ENCODE results near the gene C2CD2.
A peak's percentile ranks its signal among the peaks of the same experiment; 100 is the strongest.
"Not testable (repeated sequence)": the region's sequence is repeated elsewhere in the genome, so short reads cannot be mapped to it uniquely, and the experiment has no call there.

C2CD2 gene

GRCh38 chr21:41956926-41957729 lies 3.3 kb upstream of the C2CD2 start:
- no peak for DNase-seq

- no peak for DNase-seq
Measured at GRCh38 chr21:41955516-41955915, 1.7 kb upstream of the C2CD2 start.

GRCh38 chr21:41954654-41955499 lies 1.1 kb upstream of the C2CD2 start:
- no peak for DNase-seq

- DNase-seq = peak; percentile 39
Measured at GRCh38 chr21:41953249-41953830, 478 bp downstream of the C2CD2 start.

- no peak for DNase-seq
Measured at GRCh38 chr21:41952568-41953248, 1.1 kb downstream of the C2CD2 start.

- no peak for DNase-seq
Measured at GRCh38 chr21:41951876-41952567, 1.8 kb downstream of the C2CD2 start.

GRCh38 chr21:41950941-41951351 lies 2.9 kb downstream of the C2CD2 start:
- DNase-seq = no peak

GRCh38 chr21:41949631-41950030 lies 4.2 kb downstream of the C2CD2 start:
- DNase-seq = not testable (repeated sequence)

- DNase-seq = no peak
Measured at GRCh38 chr21:41948901-41949300, 4.9 kb downstream of the C2CD2 start.

GRCh38 chr21:41948078-41948895 lies 5.5 kb downstream of the C2CD2 start:
- no peak for DNase-seq

GRCh38 chr21:41945982-41946381 lies 7.8 kb downstream of the C2CD2 start:
- DNase-seq = no peak

GRCh38 chr21:41943851-41944250 lies 10.0 kb downstream of the C2CD2 start:
- no peak for DNase-seq

- DNase-seq = no peak
Measured at GRCh38 chr21:41942457-41942856, 11.4 kb downstream of the C2CD2 start.

GRCh38 chr21:41941941-41942340 lies 11.9 kb downstream of the C2CD2 start:
- no peak for DNase-seq

GRCh38 chr21:41940431-41940830 lies 13.4 kb downstream of the C2CD2 start:
- no peak for DNase-seq

GRCh38 chr21:41939391-41939790 lies 14.4 kb downstream of the C2CD2 start:
- no peak for DNase-seq

GRCh38 chr21:41933313-41934079 lies 20.3 kb downstream of the C2CD2 start:
- DNase-seq = no peak

GRCh38 chr21:41932576-41933312 lies 21.1 kb downstream of the C2CD2 start:
- DNase-seq = no peak

GRCh38 chr21:41932191-41932575 lies 21.6 kb downstream of the C2CD2 start:
- no peak for DNase-seq

GRCh38 chr21:41931041-41931451 lies 22.8 kb downstream of the C2CD2 start:
- DNase-seq = no peak

Measured in activated CD4-positive, CD25-positive, alpha-beta regulatory T cell treated with anti-CD3 and anti-CD28 coated beads, Interleukin-2, amount 50 U/mL, for 72 hours (primary cell).